Keratinocyte (primary cell): ENCODE data around the gene AGPAT3.

ENCODE experiments used
- CTCF ChIP-seq, 3 experiments: IDR thresholded peaks in 1 of 3; conservative IDR thresholded peaks in 1 of 3; optimal IDR thresholded peaks in 1 of 3; 2 replicates in 2 of 3; 3 replicates in 1 of 3; pipeline versions ENCODE3 to v1.5.1; 2011; ENCODE audit warnings: low read length in 3 of 3, mild to moderate bottlenecking in 3 of 3, moderate library complexity in 2 of 3, control low read depth in 1 of 3, inconsistent platforms in 1 of 3; ENCODE audit not compliant: insufficient read depth in 2 of 3; ENCODE audit errors: extremely low read depth in 1 of 3
- EZH2 ChIP-seq: IDR thresholded peaks from one replicate; pipeline ENCODE4 v1.6.1; 2012; ENCODE audit warnings: inconsistent platforms, mild to moderate bottlenecking, low read length, moderate library complexity

DNA sequence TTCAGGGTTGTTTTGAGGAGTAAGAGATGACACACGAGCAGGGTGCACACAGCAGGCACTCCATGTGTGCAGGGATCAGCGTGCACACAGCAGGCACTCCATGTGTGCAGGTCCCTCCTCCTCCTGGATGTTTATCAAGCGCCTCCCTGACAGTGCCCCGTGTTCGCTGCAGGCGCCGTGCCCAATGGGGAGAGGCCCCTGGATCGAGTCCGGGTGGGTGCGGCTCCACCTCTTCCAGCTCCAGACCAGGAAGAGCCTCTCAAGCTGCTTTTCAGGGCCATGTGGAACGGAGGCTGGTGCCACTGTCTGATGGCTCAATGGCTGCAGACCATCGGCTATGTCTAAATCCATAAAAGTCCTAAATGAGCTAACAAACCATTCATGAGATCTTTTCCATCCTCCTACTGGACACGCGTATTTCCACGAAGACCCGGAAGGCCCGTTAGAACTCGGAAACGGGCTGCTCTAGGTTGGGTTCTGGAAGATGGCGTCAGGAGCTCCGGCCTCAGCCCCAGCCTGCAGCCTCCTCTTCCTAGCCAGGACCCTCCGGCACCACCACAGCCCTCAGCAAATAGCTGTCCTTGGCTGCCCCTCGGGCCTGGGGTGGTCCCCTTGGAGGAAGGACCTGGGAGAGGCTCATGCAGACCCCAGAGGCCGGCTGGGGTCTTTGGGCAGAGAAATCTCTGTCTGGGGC is 39.6 kb upstream of the AGPAT3 start:
- no peak for TF ChIP-seq CTCF (optimal IDR thresholded peaks at IDR 0.05 in 1 of 3, IDR thresholded peaks at IDR 0.05 in 1 of 3, conservative IDR thresholded peaks at IDR 0.05 in 1 of 3; ENCODE audit: extremely low read depth in 1 of 3, insufficient read depth in 2 of 3, low read length in 3 of 3)
- TF ChIP-seq EZH2 = no peak
